A549 (cell line): Measurements from ENCODE around the gene GGPS1.

Source experiments
- CTCF ChIP-seq: fragments of >200 bp; sonication (Bioruptor Twin); formaldehyde crosslinking; IDR thresholded peaks from 3 replicates; pipeline ENCODE4 v1.5.1; 2016
- POLR2A ChIP-seq: IDR thresholded peaks from 2 replicates; pipeline ENCODE4 v1.6.1; 2012; ENCODE audit warnings: mild to moderate bottlenecking, low read length
- RFX5 ChIP-seq: fragments of 450-650 bp; IDR thresholded peaks from 2 replicates; pipeline ENCODE4 v1.7.1; 2014; ENCODE audit warnings: antibody characterized with exemption, mild to moderate bottlenecking, moderate library complexity

- TF ChIP-seq CTCF (no peak), RFX5 (no peak), POLR2A (no peak)
These were observed 44.1 kb upstream of the GGPS1 start for GRCh38 chr1:235284231-235284769.
